Endodermal cell (in vitro differentiated cells): Measurements from ENCODE around the gene TEX264. TPM values are rescaled to one million over a fixed set of nuclear protein-coding genes. Genes with fewer than 3 reads are reported as not detected.

ENCODE experiments used
- DNase-seq: peaks from one replicate; pipeline ENCODE4 v3.0.0-alpha.2; 2017
- H3K27ac ChIP-seq: 2 replicates; pipeline ENCODE4 v1.5.1; 2013; ENCODE audit warnings: mild to moderate bottlenecking, low read depth, low read length, moderate library complexity
- H3K27me3 ChIP-seq: 2 replicates; pipeline ENCODE4 v1.6.1; 2013; ENCODE audit warnings: mild to moderate bottlenecking, low read length, moderate library complexity; ENCODE audit not compliant: insufficient read depth, control insufficient read depth, poor library complexity, severe bottlenecking
- H3K36me3 ChIP-seq: 2 replicates; pipeline ENCODE4 v1.7.0; 2013; ENCODE audit warnings: mild to moderate bottlenecking, low read length, moderate library complexity; ENCODE audit not compliant: control insufficient read depth, insufficient read depth
- H3K4me1 ChIP-seq: one replicate; pipeline ENCODE4 v1.7.0; 2013; ENCODE audit warnings: low read length; ENCODE audit not compliant: control insufficient read depth, insufficient read depth
- H3K4me3 ChIP-seq: 2 replicates; pipeline ENCODE4 v1.5.1; 2013; ENCODE audit warnings: mild to moderate bottlenecking, low read length, moderate library complexity
- H3K9ac ChIP-seq: 2 replicates; pipeline ENCODE4 v1.6.1; 2013; ENCODE audit warnings: mild to moderate bottlenecking, low read length, moderate library complexity; ENCODE audit not compliant: poor library complexity, severe bottlenecking; ENCODE audit errors: extremely low read depth
- H3K9me3 ChIP-seq: 2 replicates; pipeline ENCODE4 v1.6.1; 2013; ENCODE audit warnings: mild to moderate bottlenecking, low read length, moderate library complexity; ENCODE audit not compliant: control insufficient read depth
- H3K27ac Mint-ChIP-seq: 2 replicates; pipeline ENCODE4 v1.8.0; 2020; ENCODE audit warnings: mixed read lengths
- H3K27me3 Mint-ChIP-seq: 2 replicates; pipeline ENCODE4 v1.8.0; 2021; ENCODE audit warnings: mild to moderate bottlenecking, mixed read lengths; ENCODE audit not compliant: insufficient read depth
- H3K36me3 Mint-ChIP-seq: 2 replicates; pipeline ENCODE4 v1.8.0; 2020; ENCODE audit warnings: low read depth, mixed read lengths
- H3K4me1 Mint-ChIP-seq: 2 replicates; pipeline ENCODE4 v1.8.0; 2020; ENCODE audit warnings: mixed read lengths
- H3K4me3 Mint-ChIP-seq: 2 replicates; pipeline ENCODE4 v1.8.0; 2020; ENCODE audit warnings: mild to moderate bottlenecking, moderate library complexity, mixed read lengths
- H3K9me3 Mint-ChIP-seq: 2 replicates; pipeline ENCODE4 v1.8.0; 2020; ENCODE audit warnings: mild to moderate bottlenecking, mixed read lengths
- CTCF ChIP-seq: fragments of 200-600 bp; sonication (generic); conservative IDR thresholded peaks from 2 replicates; pipeline ENCODE4 v1.5.0; 2021; ENCODE audit warnings: antibody characterized with exemption, mild to moderate bottlenecking
- WGBS, 2 experiments: methylation state at CpG; one replicate each; pipeline versions ENCODE4 v1.1.5 to v1.1.7; 2013; ENCODE audit warnings: missing lambda C conversion rate in 2 of 2, mixed read lengths in 1 of 2; ENCODE audit not compliant: insufficient coverage in 1 of 2, insufficient read length in 1 of 2; 5-methylcytosine and 5-hydroxymethylcytosine counted together
- total RNA-seq, 2 donors: library from RNA; stranded (reverse); fragmentation: NEBNext Ultra II Directional in 1 of 2; extraction: Animal tissue kit (Norgen Biotek cat#: 25700) in 1 of 2; gene quantifications; 2 replicates in 1 of 2; 3 replicates in 1 of 2; pipeline ENCODE4 v1.2.1, GENCODE V29; 2021

Gene TEX264
- total RNA-seq, 2 donors from 2014 or later: 21.1 to 24.9 TPM

DNA sequence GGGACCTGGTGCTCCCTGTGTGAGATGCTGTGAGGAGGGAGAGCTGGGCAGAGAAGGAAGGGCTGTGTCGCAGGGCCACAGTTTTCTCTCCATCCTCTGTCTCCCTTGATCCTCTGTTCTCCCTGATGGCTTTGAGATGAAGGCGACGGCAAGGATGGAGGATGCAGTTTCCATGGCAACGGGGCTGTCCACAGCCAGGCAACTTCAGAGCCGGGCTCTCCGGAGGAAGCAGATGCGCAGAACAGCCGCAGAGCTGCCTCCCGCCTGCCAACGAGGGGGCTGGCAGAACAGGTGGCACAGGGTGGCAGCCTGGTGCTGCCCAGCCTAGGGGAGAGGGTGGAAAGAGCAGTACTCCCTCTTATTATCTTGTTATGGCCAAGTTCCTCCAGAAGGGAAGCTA is 25.9 kb downstream of the TEX264 start:
- TF ChIP-seq CTCF: no peak
- no peaks in the 10 kb centered on the region for H3K9me3 Mint-ChIP-seq
- WGBS, 2 experiments: 92 to 96% methylated on average over 4 to 10 of the region's 10 CpGs
- H3K27me3 Mint-ChIP-seq: no peaks in the 10 kb centered on the region
- peaks cover 8% of the 10 kb centered on the region for H3K36me3 Mint-ChIP-seq
- no peaks in the 10 kb centered on the region for H3K4me1 Mint-ChIP-seq
- Histone ChIP-seq H3K9me3 (no peaks in the 10 kb centered on the region), H3K36me3 (no peaks in the 10 kb centered on the region), H3K27me3 (no peaks in the 10 kb centered on the region), H3K4me3 (no peak overlapping the region), H3K4me1 (no peaks in the 10 kb centered on the region), H3K9ac (no peak overlapping the region), H3K27ac (no peak overlapping the region)
- no peak overlapping the region for H3K27ac Mint-ChIP-seq
- no peak for DNase-seq
- no peak overlapping the region for H3K4me3 Mint-ChIP-seq

DNA sequence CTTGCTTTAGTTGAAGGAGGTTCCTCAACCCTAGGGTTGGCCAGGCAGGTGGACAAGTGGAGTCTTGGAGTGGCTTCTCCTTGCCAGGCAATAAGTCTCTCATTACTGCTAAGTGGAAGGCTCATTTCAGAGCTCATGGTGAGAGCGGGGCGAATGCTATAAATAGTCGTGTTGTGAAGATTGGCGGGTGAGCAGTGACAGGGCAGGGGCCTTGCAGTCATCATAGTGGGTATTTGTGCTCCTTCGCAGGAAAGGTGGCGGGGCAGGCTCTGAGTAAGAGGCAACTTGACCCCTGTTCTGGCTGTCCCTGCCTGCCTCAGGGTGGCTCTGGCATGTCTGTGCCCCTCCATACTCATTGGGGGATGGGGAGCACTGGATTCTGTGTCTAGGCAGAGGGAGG is 27.2 kb downstream of the TEX264 start:
- no peak overlapping the region for H3K4me3 Mint-ChIP-seq
- no peak overlapping the region for H3K27ac Mint-ChIP-seq
- DNase-seq: no peak
- no peaks in the 10 kb centered on the region for H3K9me3 Mint-ChIP-seq
- no peaks in the 10 kb centered on the region for H3K27me3 Mint-ChIP-seq
- no peaks in the 10 kb centered on the region for H3K9me3 ChIP-seq
- no peak overlapping the region for H3K27ac ChIP-seq
- no peak for TF ChIP-seq CTCF
- H3K4me1 Mint-ChIP-seq: no peaks in the 10 kb centered on the region
- WGBS, 2 experiments: 91 to 92% methylated on average over 5 to 6 of the region's 6 CpGs
- no peaks in the 10 kb centered on the region for H3K4me1 ChIP-seq
- no peaks in the 10 kb centered on the region for H3K36me3 ChIP-seq
- H3K4me3 ChIP-seq: no peak overlapping the region
- peaks cover 8% of the 10 kb centered on the region for H3K36me3 Mint-ChIP-seq
- H3K27me3 ChIP-seq: no peaks in the 10 kb centered on the region
- H3K9ac ChIP-seq: no peak overlapping the region

DNA sequence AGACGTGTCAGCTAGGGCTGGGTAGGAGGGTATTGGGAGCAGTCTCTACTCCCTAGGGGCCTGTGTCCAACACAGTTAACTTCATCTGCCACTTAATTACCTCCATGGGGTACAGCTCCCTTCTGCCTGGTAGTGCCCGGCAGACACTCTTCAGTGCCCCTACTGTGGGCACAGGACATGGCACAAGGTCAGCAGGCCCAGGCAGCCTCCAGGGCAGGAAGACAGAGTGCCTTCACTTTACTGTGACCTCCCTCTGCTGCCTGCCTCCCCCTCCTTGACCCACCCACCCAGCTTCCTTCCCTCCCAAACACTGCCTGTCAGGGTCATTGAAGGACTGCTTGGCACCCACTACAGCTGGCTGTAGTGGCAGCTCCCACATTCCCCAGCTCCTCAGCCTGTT is 29.4 kb downstream of the TEX264 start:
- no peak overlapping the region for H3K9ac ChIP-seq
- no peaks in the 10 kb centered on the region for H3K36me3 ChIP-seq
- Mint-ChIP-seq H3K9me3 (no peaks in the 10 kb centered on the region), H3K27ac (no peak overlapping the region), H3K4me3 (no peak overlapping the region), H3K4me1 (no peaks in the 10 kb centered on the region), H3K27me3 (no peaks in the 10 kb centered on the region), H3K36me3 (peaks cover 15% of the 10 kb centered on the region)
- H3K4me1 ChIP-seq: peaks cover 2% of the 10 kb centered on the region
- no peak overlapping the region for H3K4me3 ChIP-seq
- H3K27me3 ChIP-seq: no peaks in the 10 kb centered on the region
- H3K9me3 ChIP-seq: no peaks in the 10 kb centered on the region
- DNase-seq: no peak
- WGBS, 2 experiments: 92% methylated on average over 2 of the region's 2 CpGs; no CpG with 5 or more reads in 1 of the 2 experiments
- no peak overlapping the region for H3K27ac ChIP-seq
- TF ChIP-seq CTCF: no peak
